Measurements from ENCODE around the gene MRAP2. TPM values are rescaled to one million over a fixed set of nuclear protein-coding genes. Genes with fewer than 3 reads are reported as not detected.
"Not testable (repeated sequence)": the region's sequence is repeated elsewhere in the genome, so short reads cannot be mapped to it uniquely, and the experiment has no call there.

MRAP2 gene
- total and polyA plus RNA-seq, 7 donors, result 0.04 to 0.42 (median 0.18) TPM; not detected in 1

DNA sequence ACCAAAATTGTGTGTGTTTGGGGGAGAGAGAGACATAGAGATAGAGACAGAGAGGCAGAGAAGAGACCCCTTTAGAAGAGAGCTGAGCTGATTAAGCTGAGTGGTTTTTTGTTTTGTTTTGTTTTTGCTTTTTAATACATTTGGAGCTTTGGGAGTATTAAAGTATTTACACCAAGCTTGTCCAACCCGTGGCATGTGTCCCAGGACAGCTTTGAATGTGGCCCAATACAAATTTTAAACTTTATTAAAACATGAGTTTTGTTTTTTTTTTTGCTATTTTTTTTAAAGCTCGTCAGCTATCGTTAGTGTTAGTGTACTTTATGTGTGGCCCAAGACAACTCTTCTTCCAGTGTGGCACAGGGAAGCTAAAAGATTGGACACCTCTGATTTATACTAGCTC, 56.0 kb downstream of the MRAP2 start:
- DNase-seq, result no peak
- no peaks in the 10 kb centered on the region for H3K9me3 ChIP-seq
- no peaks in the 10 kb centered on the region for H3K27me3 ChIP-seq (ENCODE audit: insufficient read depth in 3 of 3, low read length in 2 of 3)
- WGBS, 3 donors, result 28 to 39% (median 35%) methylated on average over 3 of the region's 3 CpGs
- intact Hi-C loops (cut with DNase I), result no loop called here
- no peak overlapping the region for H3K4me3 ChIP-seq
- no peak for ATAC-seq
- TF ChIP-seq, protein P1, sequence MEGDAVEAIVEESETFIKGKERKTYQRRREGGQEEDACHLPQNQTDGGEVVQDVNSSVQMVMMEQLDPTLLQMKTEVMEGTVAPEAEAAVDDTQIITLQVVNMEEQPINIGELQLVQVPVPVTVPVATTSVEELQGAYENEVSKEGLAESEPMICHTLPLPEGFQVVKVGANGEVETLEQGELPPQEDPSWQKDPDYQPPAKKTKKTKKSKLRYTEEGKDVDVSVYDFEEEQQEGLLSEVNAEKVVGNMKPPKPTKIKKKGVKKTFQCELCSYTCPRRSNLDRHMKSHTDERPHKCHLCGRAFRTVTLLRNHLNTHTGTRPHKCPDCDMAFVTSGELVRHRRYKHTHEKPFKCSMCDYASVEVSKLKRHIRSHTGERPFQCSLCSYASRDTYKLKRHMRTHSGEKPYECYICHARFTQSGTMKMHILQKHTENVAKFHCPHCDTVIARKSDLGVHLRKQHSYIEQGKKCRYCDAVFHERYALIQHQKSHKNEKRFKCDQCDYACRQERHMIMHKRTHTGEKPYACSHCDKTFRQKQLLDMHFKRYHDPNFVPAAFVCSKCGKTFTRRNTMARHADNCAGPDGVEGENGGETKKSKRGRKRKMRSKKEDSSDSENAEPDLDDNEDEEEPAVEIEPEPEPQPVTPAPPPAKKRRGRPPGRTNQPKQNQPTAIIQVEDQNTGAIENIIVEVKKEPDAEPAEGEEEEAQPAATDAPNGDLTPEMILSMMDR (IDR thresholded peaks at IDR 0.05), result no peak
- no peaks in the 10 kb centered on the region for H3K4me1 ChIP-seq
- no peak overlapping the region for H3K27ac ChIP-seq
- no peaks in the 10 kb centered on the region for H3K36me3 ChIP-seq (ENCODE audit: insufficient read depth in 1 of 2, low read depth in 1 of 2)

- DNase-seq (no peak), ATAC-seq (no peak)
- intact Hi-C loops (cut with DNase I), result no loop called here
- H3K27me3 ChIP-seq (ENCODE audit: insufficient read depth in 3 of 3, low read length in 2 of 3), result no peaks in the 10 kb centered on the region
- no peaks in the 10 kb centered on the region for H3K36me3 ChIP-seq (ENCODE audit: insufficient read depth in 1 of 2, low read depth in 1 of 2)
- WGBS, 3 donors, result 67 to 74% (median 69%) methylated on average over 4 of the region's 4 CpGs
- H3K27ac ChIP-seq, result no peak overlapping the region
- no peaks in the 10 kb centered on the region for H3K9me3 ChIP-seq
- H3K4me1 ChIP-seq, result no peaks in the 10 kb centered on the region
- TF ChIP-seq, protein P1 (IDR thresholded peaks at IDR 0.05), result no peak
- no peak overlapping the region for H3K4me3 ChIP-seq
Observed at GRCh38 chr6:84093441-84094435, 60.2 kb downstream of the MRAP2 start.

DNA sequence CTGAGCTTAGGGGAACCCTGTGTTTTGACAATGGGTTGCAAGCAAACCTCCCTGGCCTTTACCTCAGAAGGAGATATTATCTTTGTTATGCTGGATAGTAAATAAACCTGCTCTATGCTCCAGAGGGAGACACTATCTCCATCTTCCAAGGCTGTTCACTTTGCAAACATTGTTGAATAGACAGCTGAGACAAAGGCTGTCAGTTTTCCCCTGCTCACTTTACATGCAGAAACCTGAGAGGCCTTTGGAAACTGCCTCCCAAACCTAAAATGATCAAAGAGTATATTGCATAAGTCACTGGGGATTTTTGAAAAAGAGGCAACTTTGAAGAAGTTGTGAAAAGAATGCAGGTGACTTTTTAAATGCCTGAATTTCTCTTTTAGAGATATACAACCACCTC, 61.6 kb downstream of the MRAP2 start:
- Histone ChIP-seq H3K9me3 (no peaks in the 10 kb centered on the region), H3K36me3 (ENCODE audit: insufficient read depth in 1 of 2, low read depth in 1 of 2) (no peaks in the 10 kb centered on the region), H3K27me3 (ENCODE audit: insufficient read depth in 3 of 3, low read length in 2 of 3) (no peaks in the 10 kb centered on the region), H3K4me1 (no peaks in the 10 kb centered on the region), H3K4me3 (no peak overlapping the region), H3K27ac (no peak overlapping the region)
- ATAC-seq (no peak), DNase-seq (no peak)
- TF ChIP-seq, protein P1 (IDR thresholded peaks at IDR 0.05), result no peak
- intact Hi-C loops (cut with DNase I), result no loop called here

GRCh38 chr6:84103029-84103428, 69.5 kb downstream of the MRAP2 start:
- no peaks in the 10 kb centered on the region for H3K27me3 ChIP-seq (ENCODE audit: insufficient read depth in 3 of 3, low read length in 2 of 3)
- H3K4me1 ChIP-seq, result no peaks in the 10 kb centered on the region
- no peak for ATAC-seq
- TF ChIP-seq, protein P1 (IDR thresholded peaks at IDR 0.05), result no peak
- H3K36me3 ChIP-seq (ENCODE audit: insufficient read depth in 1 of 2, low read depth in 1 of 2), result no peaks in the 10 kb centered on the region
- 6 to 25% (median 16%) methylated on average over 1 of the region's 1 CpG for WGBS, 3 donors
- no peaks in the 10 kb centered on the region for H3K9me3 ChIP-seq
- no peak overlapping the region for H3K4me3 ChIP-seq
- no peak for DNase-seq
- no peak overlapping the region for H3K27ac ChIP-seq
- intact Hi-C loops (cut with DNase I), result no loop called here

DNA sequence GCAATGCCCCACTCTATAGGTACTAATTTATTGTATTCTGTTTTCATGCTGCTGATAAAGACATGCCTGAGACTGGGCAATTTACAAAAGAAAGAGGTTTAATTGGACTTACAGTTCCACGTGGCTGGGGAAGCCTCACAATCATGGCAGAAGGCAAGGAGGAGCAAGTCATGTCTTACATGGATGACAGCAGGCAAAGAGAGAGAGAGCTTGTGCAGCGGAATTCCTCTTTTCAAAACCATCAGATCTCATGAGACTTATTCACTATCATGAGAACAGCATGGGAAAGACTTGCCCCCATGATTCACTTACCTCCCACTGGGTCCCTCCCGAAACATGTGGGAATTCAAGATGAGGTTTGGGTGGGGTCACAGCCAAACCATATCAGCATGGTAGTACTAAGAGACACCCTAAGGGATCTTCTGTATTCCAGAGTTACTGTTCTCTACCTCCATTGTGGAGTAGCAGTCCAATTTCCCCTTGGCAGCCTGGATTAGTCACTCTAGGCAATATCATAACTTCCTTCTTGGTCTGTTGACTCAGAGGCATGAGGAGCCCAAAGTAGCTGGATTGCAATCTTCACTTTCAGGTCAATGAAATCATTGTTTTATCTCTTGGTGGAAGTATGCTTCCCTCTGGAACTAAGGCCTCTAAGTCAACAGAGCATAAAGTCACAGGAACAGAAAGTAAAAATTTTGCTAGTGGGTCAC, 71.8 kb downstream of the MRAP2 start:
- H3K27me3 ChIP-seq (ENCODE audit: insufficient read depth in 3 of 3, low read length in 2 of 3); ATAC-seq; H3K27ac ChIP-seq; H3K4me1 ChIP-seq; DNase-seq; intact Hi-C loops (cut with DNase I); H3K36me3 ChIP-seq (ENCODE audit: insufficient read depth in 1 of 2, low read depth in 1 of 2); H3K4me3 ChIP-seq; H3K9me3 ChIP-seq: not testable (repeated sequence)
- WGBS, 3 donors, result 86 to 89% (median 87%) methylated on average over 3 of the region's 3 CpGs

All from psoas muscle (tissue), 8 donors.